H9 (cell line): ENCODE results near the gene PLEKHD1. TPM values are rescaled to one million over a fixed set of nuclear protein-coding genes. Genes with fewer than 3 reads are reported as not detected.

Source experiments
- DNase-seq: peaks from one replicate; pipeline ENCODE4 v3.0.0-alpha.2; 2017
- H2AFZ ChIP-seq: one replicate; pipeline ENCODE4 v1.6.1; 2013; ENCODE audit warnings: mild to moderate bottlenecking, low read length, control low read depth, moderate library complexity
- H2AK5ac ChIP-seq: 2 replicates; pipeline ENCODE4 v1.6.1; 2013; ENCODE audit warnings: low read length, control low read depth, mixed read lengths; ENCODE audit not compliant: insufficient read length
- H2BK120ac ChIP-seq: one replicate; pipeline ENCODE4 v1.6.1; 2013; ENCODE audit warnings: low read depth, mild to moderate bottlenecking, low read length, control low read depth, inconsistent platforms; ENCODE audit not compliant: poor library complexity, severe bottlenecking
- H2BK12ac ChIP-seq: 2 replicates; pipeline ENCODE4 v1.6.1; 2013; ENCODE audit warnings: low read length, control low read depth, mixed read lengths, low read depth; ENCODE audit not compliant: insufficient read length
- H2BK15ac ChIP-seq: 2 replicates; pipeline ENCODE4 v1.6.1; 2013; ENCODE audit warnings: low read depth, low read length, control low read depth
- H2BK20ac ChIP-seq: one replicate; pipeline ENCODE4 v1.6.1; 2013; ENCODE audit warnings: low read depth, mild to moderate bottlenecking, low read length, control low read depth, inconsistent platforms; ENCODE audit not compliant: poor library complexity, severe bottlenecking
- H2BK5ac ChIP-seq: 2 replicates; pipeline ENCODE4 v1.6.1; 2013; ENCODE audit warnings: low read length, control low read depth, mixed read lengths; ENCODE audit not compliant: insufficient read length
- H3K14ac ChIP-seq: 2 replicates; pipeline ENCODE4 v1.6.1; 2013; ENCODE audit warnings: low read length, control low read depth; ENCODE audit not compliant: insufficient read depth
- H3K18ac ChIP-seq: 2 replicates; pipeline ENCODE4 v1.6.1; 2013; ENCODE audit warnings: low read depth, mild to moderate bottlenecking, mixed read lengths, low read length, control low read depth; ENCODE audit not compliant: insufficient read length
- H3K23ac ChIP-seq: 2 replicates; pipeline ENCODE4 v1.6.1; 2013; ENCODE audit warnings: low read length, control low read depth, mixed read lengths, low read depth; ENCODE audit not compliant: insufficient read length
- H3K23me2 ChIP-seq: 2 replicates; pipeline ENCODE4 v1.6.1; 2013; ENCODE audit warnings: low read depth, mild to moderate bottlenecking, mixed read lengths, low read length, control low read depth; ENCODE audit not compliant: insufficient read length, poor library complexity, severe bottlenecking
- H3K27ac ChIP-seq: 2 replicates; pipeline ENCODE4 v1.5.1; 2013; ENCODE audit warnings: low read length, control low read depth, mixed read lengths, low read depth; ENCODE audit not compliant: insufficient read length
- H3K27me3 ChIP-seq: 2 replicates; pipeline ENCODE4 v1.6.1; 2013; ENCODE audit warnings: low read length, control low read depth, inconsistent platforms; ENCODE audit not compliant: insufficient read depth
- H3K4ac ChIP-seq: 2 replicates; pipeline ENCODE4 v1.6.1; 2013; ENCODE audit warnings: low read depth, mild to moderate bottlenecking, control low read depth, inconsistent platforms, low read length, moderate library complexity
- H3K4me1 ChIP-seq: 2 replicates; pipeline ENCODE4 v1.6.1; 2013; ENCODE audit warnings: low read length, control low read depth, inconsistent platforms; ENCODE audit not compliant: insufficient read depth
- H3K4me2 ChIP-seq: 2 replicates; pipeline ENCODE4 v1.6.1; 2013; ENCODE audit warnings: low read length, control low read depth, mixed read lengths; ENCODE audit not compliant: insufficient read length, insufficient read depth
- H3K56ac ChIP-seq: 2 replicates; pipeline ENCODE4 v1.6.1; 2013; ENCODE audit warnings: low read depth, mild to moderate bottlenecking, mixed read lengths, low read length, control low read depth; ENCODE audit not compliant: insufficient read length
- H3K79me1 ChIP-seq: 2 replicates; pipeline ENCODE4 v1.6.1; 2013; ENCODE audit warnings: low read depth, mild to moderate bottlenecking, moderate library complexity, low read length, control low read depth, inconsistent platforms; ENCODE audit not compliant: insufficient read depth, poor library complexity, severe bottlenecking
- H3K79me2 ChIP-seq: 2 replicates; pipeline ENCODE4 v1.6.1; 2013; ENCODE audit warnings: low read length, control low read depth, inconsistent platforms; ENCODE audit not compliant: insufficient read depth
- H3K9ac ChIP-seq: 2 replicates; pipeline ENCODE4 v1.6.1; 2013; ENCODE audit warnings: low read length, control low read depth, mixed read lengths; ENCODE audit not compliant: insufficient read length; ENCODE audit errors: extremely low read depth
- H3K9me3 ChIP-seq: one replicate; pipeline ENCODE4 v1.6.1; 2013; ENCODE audit warnings: low read depth, low read length, inconsistent platforms; ENCODE audit not compliant: control insufficient read depth
- H3T11ph ChIP-seq: one replicate; pipeline ENCODE4 v1.6.1; 2013; ENCODE audit warnings: mild to moderate bottlenecking, low read length, control low read depth, inconsistent platforms
- H4K20me1 ChIP-seq: one replicate; pipeline ENCODE4 v1.6.1; 2013; ENCODE audit not compliant: control insufficient read depth, insufficient read length, insufficient read depth
- H4K5ac ChIP-seq: 2 replicates; pipeline ENCODE4 v1.6.1; 2013; ENCODE audit warnings: low read depth, mild to moderate bottlenecking, mixed read lengths, low read length, control low read depth; ENCODE audit not compliant: insufficient read length
- H4K8ac ChIP-seq: replicated peaks from 2 replicates; pipeline ENCODE4 v1.6.1; 2013; ENCODE audit warnings: low read length, control low read depth, mixed read lengths, low read depth; ENCODE audit not compliant: insufficient read length
- H4K91ac ChIP-seq: 2 replicates; pipeline ENCODE4 v1.6.1; 2013; ENCODE audit warnings: low read depth, mild to moderate bottlenecking, moderate library complexity, mixed read lengths, low read length, control low read depth; ENCODE audit not compliant: insufficient read length
- H3K27ac Mint-ChIP-seq, 3 experiments: 2 replicates in 2 of 3; 3 replicates in 1 of 3; pipeline ENCODE4 v1.8.0; 2020 to 2021; ENCODE audit warnings: mixed read lengths in 3 of 3, mild to moderate bottlenecking in 1 of 3, moderate library complexity in 1 of 3
- H3K27me3 Mint-ChIP-seq: 2 replicates; pipeline ENCODE4 v1.8.0; 2021; ENCODE audit warnings: low read depth, mild to moderate bottlenecking, moderate library complexity, mixed read lengths
- H3K36me3 Mint-ChIP-seq, 3 experiments: 2 replicates in 2 of 3; 3 replicates in 1 of 3; pipeline ENCODE4 v1.8.0; 2020 to 2021; ENCODE audit warnings: low read depth in 3 of 3, mixed read lengths in 3 of 3; ENCODE audit not compliant: insufficient read depth in 1 of 3
- H3K4me1 Mint-ChIP-seq, 2 experiments: 2 replicates each; pipeline ENCODE4 v1.8.0; 2020; ENCODE audit warnings: mixed read lengths in 2 of 2
- H3K4me3 Mint-ChIP-seq, 2 experiments: 2 replicates in 1 of 2; 3 replicates in 1 of 2; pipeline ENCODE4 v1.8.0; 2020 to 2021; ENCODE audit warnings: mild to moderate bottlenecking in 2 of 2, mixed read lengths in 2 of 2, moderate library complexity in 1 of 2
- H3K9me3 Mint-ChIP-seq, 2 experiments: 2 replicates in 1 of 2; 3 replicates in 1 of 2; pipeline ENCODE4 v1.8.0; 2020; ENCODE audit warnings: mild to moderate bottlenecking in 2 of 2, mixed read lengths in 2 of 2, moderate library complexity in 1 of 2
- CTCF ChIP-seq: fragments of 200-600 bp; sonication (generic); conservative IDR thresholded peaks from 3 replicates; pipeline ENCODE4 v1.8.0; 2021; ENCODE audit warnings: antibody characterized with exemption, mild to moderate bottlenecking
- WGBS: extraction: QIAGEN DNeasy Blood & Tissue Kit; methylation state at CpG from one replicate; pipeline ENCODE4 v1.1.7; 2013; ENCODE audit warnings: missing lambda C conversion rate, low lambda C conversion rate, mixed read lengths; ENCODE audit not compliant: insufficient read length; ENCODE audit errors: extremely low coverage; 5-methylcytosine and 5-hydroxymethylcytosine counted together
- total RNA-seq: library from RNA; stranded (reverse); gene quantifications from 2 replicates; pipeline ENCODE4 v1.2.1, GENCODE V29; 2021

Gene PLEKHD1
- total RNA-seq, 1 experiment from 2014 or later = 0.37 TPM

DNA sequence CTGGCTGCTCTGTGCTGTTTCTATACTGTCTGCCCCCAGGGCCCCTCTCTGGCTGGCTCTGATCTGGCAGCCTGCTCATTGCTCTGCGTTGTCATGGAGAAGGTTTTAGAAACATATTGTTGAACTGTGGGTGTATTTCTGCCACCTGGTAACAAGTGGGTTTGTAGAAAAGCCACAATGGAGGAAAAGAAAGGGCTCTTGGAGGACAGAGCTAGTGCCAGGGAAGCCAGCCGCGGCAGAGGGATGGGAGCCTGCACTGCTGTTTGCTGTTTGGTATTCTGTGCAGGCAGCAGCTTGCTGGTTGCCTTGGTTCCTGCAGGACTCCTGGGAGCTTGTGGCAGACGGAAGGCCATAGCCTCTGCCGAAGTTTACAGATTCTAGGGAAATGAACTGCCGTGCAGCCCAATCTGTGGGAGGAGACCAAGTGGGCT is 75.1 kb downstream of the PLEKHD1 start:
- DNase-seq = no peak
- no peak overlapping the region for H2BK15ac ChIP-seq
- no peak overlapping the region for H4K91ac ChIP-seq
- H3K14ac ChIP-seq = no peak overlapping the region
- WGBS = no CpG with 5 or more reads among the region's 6 CpGs
- H3K56ac ChIP-seq = peak overlapping the region; percentile 45
- Mint-ChIP-seq H3K4me1 (peaks cover 30% of the 10 kb centered on the region in 2 experiments), H3K27me3 (no peaks in the 10 kb centered on the region; the same call in 1 of the 2 replicates), H3K36me3 (no peaks in the 10 kb centered on the region), H3K9me3 (no peaks in the 10 kb centered on the region; a peak in 1 of 5 replicates), H3K27ac (peak overlapping the region in 2 of 3 experiments; percentile 37 to 58; a peak in 3 of 7 replicates), H3K4me3 (no peak overlapping the region)
- peak overlapping the region; percentile 58 for H3K18ac ChIP-seq
- no peak overlapping the region for H3T11ph ChIP-seq
- no peak overlapping the region for H2AK5ac ChIP-seq
- no peak overlapping the region for H2BK5ac ChIP-seq
- no peak overlapping the region for H2BK120ac ChIP-seq
- no peaks in the 10 kb centered on the region for H3K23me2 ChIP-seq
- TF ChIP-seq CTCF = no peak
- H2BK20ac ChIP-seq = no peak overlapping the region
- H2BK12ac ChIP-seq = no peak overlapping the region
- no peak overlapping the region for H4K8ac ChIP-seq
- H3K79me1 ChIP-seq = no peaks in the 10 kb centered on the region
- no peaks in the 10 kb centered on the region for H3K27me3 ChIP-seq
- H3K79me2 ChIP-seq = no peaks in the 10 kb centered on the region
- no peak overlapping the region for H3K27ac ChIP-seq
- H3K4me1 ChIP-seq = peaks cover 2% of the 10 kb centered on the region; the same call in 1 of the 2 replicates
- H3K9ac ChIP-seq = no peak overlapping the region
- H3K4me2 ChIP-seq = no peak overlapping the region
- H4K5ac ChIP-seq = no peak overlapping the region
- no peak overlapping the region for H3K4ac ChIP-seq
- no peaks in the 10 kb centered on the region for H4K20me1 ChIP-seq
- H3K9me3 ChIP-seq = no peaks in the 10 kb centered on the region
- H3K23ac ChIP-seq = no peak overlapping the region
- H2AFZ ChIP-seq = no peak overlapping the region
